B cell (primary cell): Measurements from ENCODE around the gene ING3. TPM values are rescaled to one million over a fixed set of nuclear protein-coding genes. Genes with fewer than 3 reads are reported as not detected.

Experiments
- ATAC-seq: fragments of 200-7000 bp; cut with Tn5 transposase; one replicate; pipeline ENCODE4 v1.10.0; 2021; ENCODE audit warnings: low read depth, mild to moderate bottlenecking, moderate number of reproducible peaks, moderate library complexity
- CTCF ChIA-PET: fragments of 350-600 bp; sonication (Branson Sonifier 250); formaldehyde crosslinking; loops from one replicate; lab custom pipeline; 2021; ENCODE audit warnings: antibody characterized with exemption, inconsistent platforms; lab: Charles Lee
- POLR2A ChIA-PET: fragments of 350-600 bp; sonication (Branson Sonifier 250); formaldehyde crosslinking; loops from one replicate; lab custom pipeline; 2021; ENCODE audit warnings: antibody characterized with exemption; lab: Charles Lee
- DNase-seq: peaks from one replicate; pipeline ENCODE4 v3.0.0; 2013
- H2AFZ ChIP-seq: 2 replicates; pipeline ENCODE4 v1.6.1; 2012; ENCODE audit warnings: mild to moderate bottlenecking, low read depth, low read length; ENCODE audit not compliant: insufficient read depth, poor library complexity, severe bottlenecking
- H3K27ac ChIP-seq, 2 donors: 1 replicate in 1 of 2; 2 replicates in 1 of 2; pipeline ENCODE4 v1.5.1; 2012 to 2013; ENCODE audit warnings: low read length in 2 of 2, mild to moderate bottlenecking in 2 of 2, moderate library complexity in 1 of 2
- H3K27me3 ChIP-seq, 4 experiments: fragments of 200-600 bp in 1 of 4; sonication (generic) in 1 of 4; replicated peaks in 1 of 4; 1 replicate in 2 of 4; 2 replicates in 2 of 4; pipeline versions ENCODE4 v1.6.1 to v1.7.0; 2013 to 2016; ENCODE audit warnings: low read length in 3 of 4, mild to moderate bottlenecking in 2 of 4, mixed read lengths in 1 of 4, moderate library complexity in 1 of 4; ENCODE audit not compliant: insufficient read depth in 4 of 4, control insufficient read depth in 3 of 4; ENCODE audit errors: control extremely low read depth in 1 of 4
- H3K36me3 ChIP-seq, 2 experiments: replicated peaks in 1 of 2; 1 replicate in 1 of 2; 2 replicates in 1 of 2; pipeline versions ENCODE4 v1.6.1 to v1.7.1; 2013; ENCODE audit warnings: low read length in 1 of 2; ENCODE audit not compliant: insufficient read depth in 2 of 2, control insufficient read depth in 1 of 2; ENCODE audit errors: control extremely low read depth in 1 of 2, extremely low read depth in 1 of 2
- H3K4me1 ChIP-seq, 2 donors: fragments of 200-600 bp in 1 of 2; sonication (generic) in 1 of 2; 1 replicate in 1 of 2; 2 replicates in 1 of 2; pipeline versions ENCODE4 v1.5.1 to v1.6.1; 2013 to 2017; ENCODE audit warnings: low read length in 2 of 2; ENCODE audit not compliant: control insufficient read depth in 2 of 2, insufficient read depth in 2 of 2
- H3K4me2 ChIP-seq: replicated peaks from 2 replicates; pipeline ENCODE3; 2012; ENCODE audit warnings: mild to moderate bottlenecking, low read depth, low read length; ENCODE audit not compliant: poor library complexity, severe bottlenecking
- H3K4me3 ChIP-seq, 5 experiments: fragments of 200-600 bp in 1 of 5; sonication (generic) in 1 of 5; 1 replicate in 3 of 5; 2 replicates in 2 of 5; pipeline versions ENCODE4 v1.5.1 to v1.7.0; 2011 to 2016; ENCODE audit warnings: low read length in 4 of 5, mild to moderate bottlenecking in 4 of 5, low read depth in 2 of 5, control low read depth in 1 of 5, moderate library complexity in 1 of 5; ENCODE audit not compliant: insufficient read depth in 1 of 5; ENCODE audit errors: control extremely low read depth in 1 of 5, extremely low read depth in 1 of 5
- H3K79me2 ChIP-seq: fragments of 200-600 bp; sonication (generic); one replicate; pipeline ENCODE4 v1.6.0; 2016; ENCODE audit warnings: low read length; ENCODE audit not compliant: control insufficient read depth, insufficient read depth
- H3K9ac ChIP-seq: fragments of 200-600 bp; sonication (generic); 2 replicates; pipeline ENCODE4 v1.6.1; 2017; ENCODE audit warnings: mild to moderate bottlenecking, low read length, moderate library complexity
- H3K9me3 ChIP-seq, 3 donors: one replicate each; pipeline versions ENCODE4 v1.6.1 to v1.7.1; 2013; ENCODE audit warnings: low read length in 2 of 3; ENCODE audit not compliant: control insufficient read depth in 2 of 3, insufficient read depth in 1 of 3; ENCODE audit errors: control extremely low read depth in 1 of 3
- H4K20me1 ChIP-seq: 2 replicates; pipeline ENCODE4 v1.6.0; 2012; ENCODE audit warnings: mild to moderate bottlenecking, low read length; ENCODE audit not compliant: insufficient read depth, control insufficient read depth, poor library complexity, severe bottlenecking
- H3K27ac Mint-ChIP-seq: one replicate; pipeline ENCODE4 v1.8.0; 2021; ENCODE audit warnings: mixed read lengths
- H3K27me3 Mint-ChIP-seq: one replicate; pipeline ENCODE4 v1.8.0; 2021; ENCODE audit warnings: mixed read lengths
- H3K4me1 Mint-ChIP-seq: one replicate; pipeline ENCODE4 v1.8.0; 2021; ENCODE audit warnings: mixed read lengths
- H3K4me3 Mint-ChIP-seq: one replicate; pipeline ENCODE4 v1.8.0; 2021; ENCODE audit warnings: mixed read lengths
- H3K9me3 Mint-ChIP-seq: one replicate; pipeline ENCODE4 v1.8.0; 2022; ENCODE audit warnings: mixed read lengths; ENCODE audit not compliant: insufficient read depth
- CTCF ChIP-seq: fragments of 200-600 bp; IDR thresholded peaks from one replicate; pipeline ENCODE4 v1.8.0; 2022; ENCODE audit warnings: antibody characterized with exemption, mild to moderate bottlenecking
- EZH2 ChIP-seq: IDR thresholded peaks from 2 replicates; pipeline ENCODE4 v1.6.1; 2012; ENCODE audit warnings: borderline replicate concordance, low read depth, mild to moderate bottlenecking, moderate library complexity, low read length; ENCODE audit not compliant: insufficient read depth, poor library complexity, severe bottlenecking
- WGBS: methylation state at CpG from one replicate; pipeline ENCODE4 v1.1.5; 2013; ENCODE audit warnings: missing lambda C conversion rate; ENCODE audit not compliant: insufficient coverage; 5-methylcytosine and 5-hydroxymethylcytosine counted together
- intact Hi-C: fragments of 100-400 bp; cut with micrococcal nuclease; formaldehyde crosslinking; loops from one replicate; pipeline ENCODE4 v1.10.0; 2022
- polyA plus RNA-seq: library from polyadenylated mRNA; depleted of rRNA; stranded (reverse); fragments of >200 nt; gene quantifications from 2 replicates; pipeline ENCODE4 v1.2.3, GENCODE V29; 2012
- total RNA-seq, 2 donors: library from RNA; stranded (reverse); fragments of 120-200 nt in 1 of 2; gene quantifications; 1 replicate in 1 of 2; 2 replicates in 1 of 2; pipeline versions ENCODE4 v1.2.3 to v1.2.4, GENCODE V29; 2013 to 2022

The ING3 gene
- total and polyA plus RNA-seq, 2 donors (not counting 1 experiment from before 2014, with no cell fraction given) = 29.5 to 38.0 TPM

DNA sequence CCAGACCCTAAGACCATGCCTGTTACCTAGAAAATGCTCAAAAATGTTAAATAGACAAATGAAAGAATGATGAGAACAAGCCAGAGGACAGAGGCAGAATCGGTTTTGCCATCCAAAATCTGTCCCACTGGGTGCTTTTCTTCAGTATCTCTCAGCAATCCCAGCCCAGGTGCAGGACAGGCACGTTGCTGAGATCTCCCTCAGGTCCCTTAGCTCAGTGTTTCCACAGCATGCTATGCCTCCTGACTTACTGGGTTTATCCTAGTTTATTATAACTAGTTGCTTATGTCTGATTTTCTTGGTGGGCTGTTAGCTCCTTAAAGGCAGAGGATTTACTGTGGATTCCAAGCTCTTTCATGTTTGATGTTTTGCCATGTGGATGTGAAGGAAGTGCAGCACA, 58.2 kb downstream of the ING3 start:
- H3K36me3 ChIP-seq = no peaks in the 10 kb centered on the region
- Mint-ChIP-seq H3K4me3 (no peak overlapping the region), H3K27me3 (peaks cover 20% of the 10 kb centered on the region), H3K9me3 (no peaks in the 10 kb centered on the region), H3K27ac (no peak overlapping the region), H3K4me1 (no peaks in the 10 kb centered on the region)
- no peaks in the 10 kb centered on the region for H3K4me1 ChIP-seq
- DNase-seq (no peak), ATAC-seq (no peak)
- no peak overlapping the region for H3K27ac ChIP-seq
- TF ChIP-seq EZH2 (no peak), CTCF (no peak)
- no peak overlapping the region for H3K9ac ChIP-seq
- CTCF ChIA-PET = interaction anchor here (0.9 kb wide), 1 partner anchor 22 kb away, joined by 3 read pairs; no protein-coding TSS in a partner anchor
- no peaks in the 10 kb centered on the region for H4K20me1 ChIP-seq
- H2AFZ ChIP-seq = no peak overlapping the region
- WGBS = 73% methylated on average over 1 of the region's 2 CpGs
- H3K79me2 ChIP-seq = no peaks in the 10 kb centered on the region
- peaks cover 0 to 5% (median 1%) of the 10 kb centered on the region in 4 experiments for H3K27me3 ChIP-seq
- POLR2A ChIA-PET = no interaction called here
- intact Hi-C loops = no loop called here
- H3K4me2 ChIP-seq = no peak overlapping the region
- H3K4me3 ChIP-seq = no peak overlapping the region
- H3K9me3 ChIP-seq = no peaks in the 10 kb centered on the region

- Histone ChIP-seq H3K27me3 (peaks cover 0 to 3% (median 0%) of the 10 kb centered on the region in 4 experiments), H3K4me1 (no peaks in the 10 kb centered on the region), H3K9ac (no peak overlapping the region), H3K4me3 (no peak overlapping the region), H3K79me2 (no peaks in the 10 kb centered on the region), H3K4me2 (no peak overlapping the region), H3K9me3 (no peaks in the 10 kb centered on the region), H3K36me3 (no peaks in the 10 kb centered on the region), H3K27ac (no peak overlapping the region), H2AFZ (no peak overlapping the region), H4K20me1 (no peaks in the 10 kb centered on the region)
- intact Hi-C loops = no loop called here
- ChIA-PET POLR2A (no interaction called here), CTCF (interaction anchor here (0.7 kb wide), 1 partner anchor 24 kb away, joined by 4 read pairs; no protein-coding TSS in a partner anchor)
- DNase-seq (no peak), ATAC-seq (no peak)
- TF ChIP-seq EZH2 (no peak), CTCF (no peak)
- Mint-ChIP-seq H3K4me1 (no peaks in the 10 kb centered on the region), H3K27me3 (peaks cover 16% of the 10 kb centered on the region), H3K27ac (no peak overlapping the region), H3K9me3 (no peaks in the 10 kb centered on the region), H3K4me3 (no peak overlapping the region)
- WGBS = no CpG with 5 or more reads among the region's 1 CpG
Measured at GRCh38 chr7:121011401-121011800, 60.8 kb downstream of the ING3 start.
